WTC11 (cell line): ENCODE results near the gene ABR. TPM values are rescaled to one million over a fixed set of nuclear protein-coding genes. Genes with fewer than 3 reads are reported as not detected.

Experiments
- ATAC-seq: fragments of 200-7000 bp; cut with Tn5 transposase; 2 replicates; pipeline ENCODE4 v1.10.0; 2021; ENCODE audit warnings: mild to moderate bottlenecking, moderate library complexity
- CTCF ChIA-PET: fragments of 300-600 bp; sonication (Branson Sonifier 250); formaldehyde crosslinking; loops from one replicate; lab custom pipeline; 2021; ENCODE audit warnings: antibody characterized with exemption; lab: Charles Lee
- POLR2A ChIA-PET: fragments of 350-600 bp; sonication (Branson Sonifier 250); formaldehyde crosslinking; loops from one replicate; lab custom pipeline; 2021; ENCODE audit warnings: antibody characterized with exemption; lab: Charles Lee
- DNase-seq: peaks from one replicate; pipeline ENCODE4 v3.0.0; 2021; ENCODE audit warnings: low spot score
- H3K27ac Mint-ChIP-seq: 2 replicates; pipeline ENCODE4 v1.8.0; 2021; ENCODE audit warnings: mixed read lengths
- H3K27me3 Mint-ChIP-seq: 2 replicates; pipeline ENCODE4 v1.8.0; 2021; ENCODE audit warnings: low read depth, mild to moderate bottlenecking, moderate library complexity, mixed read lengths
- H3K36me3 Mint-ChIP-seq: 2 replicates; pipeline ENCODE4 v1.8.0; 2021; ENCODE audit warnings: mixed read lengths
- H3K4me1 Mint-ChIP-seq: 2 replicates; pipeline ENCODE4 v1.8.0; 2022; ENCODE audit warnings: mixed read lengths
- H3K4me3 Mint-ChIP-seq: 2 replicates; pipeline ENCODE4 v1.8.0; 2021; ENCODE audit warnings: mild to moderate bottlenecking, moderate library complexity, mixed read lengths
- H3K9me3 Mint-ChIP-seq: 2 replicates; pipeline ENCODE4 v1.8.0; 2021; ENCODE audit warnings: mixed read lengths
- CREM ChIP-seq: sonication (generic); formaldehyde crosslinking; IDR thresholded peaks from 2 replicates; pipeline ENCODE4 v1.8.1; 2022; ENCODE audit warnings: mild to moderate bottlenecking, missing genetic modification reagents, moderate library complexity
- FOXK1 ChIP-seq: sonication (generic); formaldehyde crosslinking; IDR thresholded peaks from 2 replicates; pipeline ENCODE4 v1.8.0; 2022; ENCODE audit warnings: mild to moderate bottlenecking, moderate library complexity, missing genetic modification reagents
- GABPB1 ChIP-seq: sonication (generic); formaldehyde crosslinking; IDR thresholded peaks from 2 replicates; pipeline ENCODE4 v1.8.1; 2023; ENCODE audit warnings: mild to moderate bottlenecking, missing genetic modification reagents
- IRF2 ChIP-seq: sonication (generic); formaldehyde crosslinking; IDR thresholded peaks from 2 replicates; pipeline ENCODE4 v1.8.0; 2022; ENCODE audit warnings: low read depth, missing genetic modification reagents, borderline replicate concordance
- ZNF263 ChIP-seq: sonication (generic); formaldehyde crosslinking; IDR thresholded peaks from 2 replicates; pipeline ENCODE4 v1.8.1; 2022; ENCODE audit warnings: low read depth, mild to moderate bottlenecking, moderate library complexity, missing genetic modification reagents
- total RNA-seq: library from RNA; stranded (reverse); gene quantifications from 3 replicates; pipeline ENCODE4 v1.2.3, GENCODE V29; 2021
- TF ChIP-seq, protein P1 (sequence below): fragments of 250-450 bp; sonication (Bioruptor Pico); conservative IDR thresholded peaks from 2 replicates; pipeline ENCODE4 v1.9.0; 2021; ENCODE audit warnings: mild to moderate bottlenecking
- TF ChIP-seq, protein P2 (sequence below): sonication (generic); formaldehyde crosslinking; IDR thresholded peaks from 2 replicates; pipeline ENCODE4 v1.8.0; 2022; ENCODE audit warnings: mild to moderate bottlenecking, missing genetic modification reagents
- TF ChIP-seq, protein P3 (sequence below): fragments of 250-450 bp; sonication (Bioruptor Pico); IDR thresholded peaks from 2 replicates; pipeline ENCODE4 v1.9.0; 2021; ENCODE audit warnings: moderate library complexity, mild to moderate bottlenecking, inconsistent platforms, borderline replicate concordance
- TF ChIP-seq, protein P4 (sequence below): sonication (generic); formaldehyde crosslinking; IDR thresholded peaks from 2 replicates; pipeline ENCODE4 v1.8.0; 2023; ENCODE audit warnings: missing genetic modification reagents, mild to moderate bottlenecking, borderline replicate concordance
- TF ChIP-seq, protein P5 (sequence below): sonication (generic); formaldehyde crosslinking; IDR thresholded peaks from 2 replicates; pipeline ENCODE4 v1.8.1; 2023; ENCODE audit warnings: mild to moderate bottlenecking, missing genetic modification reagents, moderate library complexity
- TF ChIP-seq, protein P6 (sequence below): sonication (generic); formaldehyde crosslinking; IDR thresholded peaks from 2 replicates; pipeline ENCODE4 v1.8.0; 2022; ENCODE audit warnings: mild to moderate bottlenecking, missing genetic modification reagents

The ABR gene
- total RNA-seq, 1 experiment from 2014 or later, result 38.0 TPM

DNA sequence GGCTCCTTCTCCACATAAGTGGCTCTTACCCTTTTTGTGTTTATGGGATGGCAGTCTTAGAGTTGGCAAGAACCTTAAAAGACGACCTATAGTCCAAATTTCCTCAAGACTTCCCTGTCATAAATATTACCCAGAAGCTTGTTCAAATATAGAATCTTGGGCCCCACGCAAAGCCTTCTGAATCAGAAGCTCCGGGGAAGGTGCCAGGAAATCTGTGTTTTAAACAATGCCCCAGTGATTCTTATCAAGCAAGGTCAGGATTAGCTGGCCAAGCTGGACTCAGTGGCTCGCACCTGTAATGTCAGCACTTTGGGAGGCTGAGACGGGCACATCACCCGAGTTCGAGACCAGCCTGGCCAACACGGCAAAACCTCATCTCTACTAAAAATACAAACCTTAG is 97.2 kb downstream of the ABR start (continued):
- TF ChIP-seq, protein P1, sequence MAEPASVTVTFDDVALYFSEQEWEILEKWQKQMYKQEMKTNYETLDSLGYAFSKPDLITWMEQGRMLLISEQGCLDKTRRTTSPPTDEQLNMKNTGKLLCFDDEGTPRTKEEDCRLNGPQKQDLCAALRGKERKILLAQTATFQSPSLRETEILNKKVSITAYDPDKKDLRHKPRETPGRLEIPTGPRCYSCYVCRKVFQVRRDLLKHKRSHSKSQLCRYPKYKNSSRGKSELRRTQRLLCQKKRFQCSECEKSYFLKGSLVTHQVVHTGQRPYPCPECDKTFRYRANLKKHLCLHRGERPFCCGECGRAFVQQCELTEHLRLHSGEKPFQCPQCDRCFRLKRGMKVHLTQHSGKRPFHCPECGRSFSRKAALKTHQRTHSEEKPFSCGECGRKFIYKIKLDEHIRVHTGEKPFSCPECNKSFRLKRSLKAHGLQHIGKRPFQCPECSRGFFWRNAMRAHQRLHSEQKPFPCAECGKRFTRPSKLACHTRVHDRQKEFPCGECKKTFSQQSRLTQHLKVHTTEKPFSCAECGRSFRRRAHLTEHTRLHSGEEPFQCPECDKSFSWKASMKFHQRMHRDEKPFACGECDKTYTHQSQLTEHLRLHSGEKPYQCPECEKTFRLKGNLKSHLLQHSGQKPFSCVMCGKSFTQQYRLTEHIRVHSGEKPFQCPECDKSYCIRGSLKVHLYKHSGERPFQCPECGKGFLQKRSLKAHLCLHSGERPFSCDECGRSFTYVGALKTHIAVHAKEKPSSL (CRISPR knock-in tag), result no peak
- TF ChIP-seq CREM (CRISPR knock-in tag) (no peak), IRF2 (CRISPR knock-in tag) (no peak)

DNA sequence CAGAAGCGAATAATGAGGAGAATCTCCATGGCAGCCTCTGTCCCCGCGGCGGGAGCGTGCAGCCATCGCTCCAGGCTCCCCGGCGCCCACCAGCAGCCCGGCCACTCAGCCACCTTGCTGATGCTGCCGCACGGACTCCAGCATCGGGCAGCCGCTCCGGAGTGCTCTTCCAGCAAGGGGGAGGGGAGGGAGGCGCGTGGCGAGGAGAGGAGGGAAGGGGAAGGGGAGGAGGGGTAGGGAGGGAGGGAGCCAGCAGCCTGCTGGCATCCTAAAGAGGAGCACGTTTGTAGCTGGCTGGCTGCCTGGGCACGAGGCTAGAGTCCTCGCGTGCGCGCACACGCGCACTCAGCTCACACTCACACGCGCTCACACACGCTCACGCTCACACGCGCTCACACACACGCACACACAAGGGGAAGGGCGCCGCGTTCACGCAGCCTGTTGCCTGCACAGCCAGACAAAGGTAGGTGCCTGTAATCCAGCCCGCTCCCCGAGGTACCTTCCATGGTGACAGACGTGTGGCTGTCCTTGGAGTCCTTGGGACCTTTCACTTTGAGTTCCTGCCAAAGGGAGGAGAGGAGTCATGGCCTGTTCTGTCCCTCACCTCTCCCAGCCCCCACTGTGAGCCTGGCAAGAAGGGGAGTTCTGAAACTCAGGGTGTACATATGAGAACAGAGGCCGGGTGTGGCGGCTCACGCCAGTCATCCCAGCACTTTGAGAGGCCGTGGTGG is 100.8 kb downstream of the ABR start:
- peak overlapping the region; percentile 70 for H3K4me3 Mint-ChIP-seq
- no peak overlapping the region for H3K27ac Mint-ChIP-seq
- no peaks in the 10 kb centered on the region for H3K9me3 Mint-ChIP-seq
- DNase-seq (peak; percentile 54), ATAC-seq (peak; percentile 67)
- TF ChIP-seq, protein P2, sequence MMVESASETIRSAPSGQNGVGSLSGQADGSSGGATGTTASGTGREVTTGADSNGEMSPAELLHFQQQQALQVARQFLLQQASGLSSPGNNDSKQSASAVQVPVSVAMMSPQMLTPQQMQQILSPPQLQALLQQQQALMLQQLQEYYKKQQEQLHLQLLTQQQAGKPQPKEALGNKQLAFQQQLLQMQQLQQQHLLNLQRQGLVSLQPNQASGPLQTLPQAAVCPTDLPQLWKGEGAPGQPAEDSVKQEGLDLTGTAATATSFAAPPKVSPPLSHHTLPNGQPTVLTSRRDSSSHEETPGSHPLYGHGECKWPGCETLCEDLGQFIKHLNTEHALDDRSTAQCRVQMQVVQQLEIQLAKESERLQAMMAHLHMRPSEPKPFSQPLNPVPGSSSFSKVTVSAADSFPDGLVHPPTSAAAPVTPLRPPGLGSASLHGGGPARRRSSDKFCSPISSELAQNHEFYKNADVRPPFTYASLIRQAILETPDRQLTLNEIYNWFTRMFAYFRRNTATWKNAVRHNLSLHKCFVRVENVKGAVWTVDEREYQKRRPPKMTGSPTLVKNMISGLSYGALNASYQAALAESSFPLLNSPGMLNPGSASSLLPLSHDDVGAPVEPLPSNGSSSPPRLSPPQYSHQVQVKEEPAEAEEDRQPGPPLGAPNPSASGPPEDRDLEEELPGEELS (CRISPR knock-in tag), result 0 out of 2 replicates have a peak, but pooled peaks have one; percentile 62
- TF ChIP-seq, protein P3, sequence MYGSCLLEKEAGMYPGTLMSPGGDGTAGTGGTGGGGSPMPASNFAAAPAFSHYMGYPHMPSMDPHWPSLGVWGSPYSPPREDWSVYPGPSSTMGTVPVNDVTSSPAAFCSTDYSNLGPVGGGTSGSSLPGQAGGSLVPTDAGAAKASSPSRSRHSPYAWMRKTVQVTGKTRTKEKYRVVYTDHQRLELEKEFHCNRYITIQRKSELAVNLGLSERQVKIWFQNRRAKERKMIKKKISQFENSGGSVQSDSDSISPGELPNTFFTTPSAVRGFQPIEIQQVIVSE (CRISPR knock-in tag), result no peak
- TF ChIP-seq GABPB1 (no peak), FOXK1 (CRISPR knock-in tag) (0 out of 2 replicates have a peak, but pooled peaks have one; percentile 33), ZNF263 (CRISPR knock-in tag) (peak; percentile 90)
- TF ChIP-seq, protein P4, sequence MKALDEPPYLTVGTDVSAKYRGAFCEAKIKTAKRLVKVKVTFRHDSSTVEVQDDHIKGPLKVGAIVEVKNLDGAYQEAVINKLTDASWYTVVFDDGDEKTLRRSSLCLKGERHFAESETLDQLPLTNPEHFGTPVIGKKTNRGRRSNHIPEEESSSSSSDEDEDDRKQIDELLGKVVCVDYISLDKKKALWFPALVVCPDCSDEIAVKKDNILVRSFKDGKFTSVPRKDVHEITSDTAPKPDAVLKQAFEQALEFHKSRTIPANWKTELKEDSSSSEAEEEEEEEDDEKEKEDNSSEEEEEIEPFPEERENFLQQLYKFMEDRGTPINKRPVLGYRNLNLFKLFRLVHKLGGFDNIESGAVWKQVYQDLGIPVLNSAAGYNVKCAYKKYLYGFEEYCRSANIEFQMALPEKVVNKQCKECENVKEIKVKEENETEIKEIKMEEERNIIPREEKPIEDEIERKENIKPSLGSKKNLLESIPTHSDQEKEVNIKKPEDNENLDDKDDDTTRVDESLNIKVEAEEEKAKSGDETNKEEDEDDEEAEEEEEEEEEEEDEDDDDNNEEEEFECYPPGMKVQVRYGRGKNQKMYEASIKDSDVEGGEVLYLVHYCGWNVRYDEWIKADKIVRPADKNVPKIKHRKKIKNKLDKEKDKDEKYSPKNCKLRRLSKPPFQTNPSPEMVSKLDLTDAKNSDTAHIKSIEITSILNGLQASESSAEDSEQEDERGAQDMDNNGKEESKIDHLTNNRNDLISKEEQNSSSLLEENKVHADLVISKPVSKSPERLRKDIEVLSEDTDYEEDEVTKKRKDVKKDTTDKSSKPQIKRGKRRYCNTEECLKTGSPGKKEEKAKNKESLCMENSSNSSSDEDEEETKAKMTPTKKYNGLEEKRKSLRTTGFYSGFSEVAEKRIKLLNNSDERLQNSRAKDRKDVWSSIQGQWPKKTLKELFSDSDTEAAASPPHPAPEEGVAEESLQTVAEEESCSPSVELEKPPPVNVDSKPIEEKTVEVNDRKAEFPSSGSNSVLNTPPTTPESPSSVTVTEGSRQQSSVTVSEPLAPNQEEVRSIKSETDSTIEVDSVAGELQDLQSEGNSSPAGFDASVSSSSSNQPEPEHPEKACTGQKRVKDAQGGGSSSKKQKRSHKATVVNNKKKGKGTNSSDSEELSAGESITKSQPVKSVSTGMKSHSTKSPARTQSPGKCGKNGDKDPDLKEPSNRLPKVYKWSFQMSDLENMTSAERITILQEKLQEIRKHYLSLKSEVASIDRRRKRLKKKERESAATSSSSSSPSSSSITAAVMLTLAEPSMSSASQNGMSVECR (CRISPR knock-in tag), result no peak
- TF ChIP-seq, protein P5, sequence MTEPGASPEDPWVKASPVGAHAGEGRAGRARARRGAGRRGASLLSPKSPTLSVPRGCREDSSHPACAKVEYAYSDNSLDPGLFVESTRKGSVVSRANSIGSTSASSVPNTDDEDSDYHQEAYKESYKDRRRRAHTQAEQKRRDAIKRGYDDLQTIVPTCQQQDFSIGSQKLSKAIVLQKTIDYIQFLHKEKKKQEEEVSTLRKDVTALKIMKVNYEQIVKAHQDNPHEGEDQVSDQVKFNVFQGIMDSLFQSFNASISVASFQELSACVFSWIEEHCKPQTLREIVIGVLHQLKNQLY (CRISPR knock-in tag), result no peak
- TF ChIP-seq, protein P6, sequence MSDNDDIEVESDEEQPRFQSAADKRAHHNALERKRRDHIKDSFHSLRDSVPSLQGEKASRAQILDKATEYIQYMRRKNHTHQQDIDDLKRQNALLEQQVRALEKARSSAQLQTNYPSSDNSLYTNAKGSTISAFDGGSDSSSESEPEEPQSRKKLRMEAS (CRISPR knock-in tag), result peak; percentile 42; the same call in 1 of the 2 replicates
- CTCF ChIA-PET, result interaction anchor here (0.6 to 1.0 kb wide), 4 partner anchors 11 to 23 kb away, joined by 3 to 5 read pairs (median 4); no protein-coding TSS in a partner anchor
- H3K27me3 Mint-ChIP-seq, result peaks cover 17% of the 10 kb centered on the region
- H3K36me3 Mint-ChIP-seq, result no peaks in the 10 kb centered on the region; the same call in 1 of the 2 replicates
- POLR2A ChIA-PET, result no interaction called here
- peaks cover 18% of the 10 kb centered on the region for H3K4me1 Mint-ChIP-seq
